OCI-LY7 (cell line): ENCODE measurements around the gene PAM16.

Experiments used
- EZH2phosphoT487 ChIP-seq: fragments of 200-600 bp; sonication (generic); IDR thresholded peaks from 2 replicates; pipeline ENCODE4 v1.6.1; 2018; ENCODE audit warnings: low read depth, borderline replicate concordance, mild to moderate bottlenecking, mixed run types, antibody characterized with exemption, low read length, moderate library complexity, mixed read lengths
- TF ChIP-seq, protein P1 (sequence below): fragments of 200-600 bp; sonication (generic); conservative IDR thresholded peaks from 2 replicates; pipeline ENCODE4 v1.5.1; 2014; ENCODE audit warnings: mild to moderate bottlenecking, antibody characterized with exemption, low read length, moderate library complexity, mixed read lengths

GRCh38 chr16:4381935-4382794 is 31.0 kb upstream of the PAM16 start:
- TF ChIP-seq, protein P1, sequence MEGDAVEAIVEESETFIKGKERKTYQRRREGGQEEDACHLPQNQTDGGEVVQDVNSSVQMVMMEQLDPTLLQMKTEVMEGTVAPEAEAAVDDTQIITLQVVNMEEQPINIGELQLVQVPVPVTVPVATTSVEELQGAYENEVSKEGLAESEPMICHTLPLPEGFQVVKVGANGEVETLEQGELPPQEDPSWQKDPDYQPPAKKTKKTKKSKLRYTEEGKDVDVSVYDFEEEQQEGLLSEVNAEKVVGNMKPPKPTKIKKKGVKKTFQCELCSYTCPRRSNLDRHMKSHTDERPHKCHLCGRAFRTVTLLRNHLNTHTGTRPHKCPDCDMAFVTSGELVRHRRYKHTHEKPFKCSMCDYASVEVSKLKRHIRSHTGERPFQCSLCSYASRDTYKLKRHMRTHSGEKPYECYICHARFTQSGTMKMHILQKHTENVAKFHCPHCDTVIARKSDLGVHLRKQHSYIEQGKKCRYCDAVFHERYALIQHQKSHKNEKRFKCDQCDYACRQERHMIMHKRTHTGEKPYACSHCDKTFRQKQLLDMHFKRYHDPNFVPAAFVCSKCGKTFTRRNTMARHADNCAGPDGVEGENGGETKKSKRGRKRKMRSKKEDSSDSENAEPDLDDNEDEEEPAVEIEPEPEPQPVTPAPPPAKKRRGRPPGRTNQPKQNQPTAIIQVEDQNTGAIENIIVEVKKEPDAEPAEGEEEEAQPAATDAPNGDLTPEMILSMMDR = no peak
- no peak for TF ChIP-seq EZH2phosphoT487
